CD4-positive, alpha-beta memory T cell (primary cell): ENCODE data around the gene FMOD. TPM values are rescaled to one million over a fixed set of nuclear protein-coding genes. Genes with fewer than 3 reads are reported as not detected.
"Not testable (repeated sequence)": the region's sequence is repeated elsewhere in the genome, so short reads cannot be mapped to it uniquely, and the experiment has no call there.

Source experiments
- CTCF ChIA-PET: fragments of 350-600 bp; sonication (Branson Sonifier 250); formaldehyde crosslinking; loops from one replicate; lab custom pipeline; 2021; ENCODE audit warnings: inconsistent platforms; ENCODE audit not compliant: partially characterized antibody; lab: Charles Lee
- POLR2A ChIA-PET: fragments of 350-600 bp; sonication (Branson Sonifier 250); formaldehyde crosslinking; loops from one replicate; lab custom pipeline; 2021; ENCODE audit not compliant: partially characterized antibody; lab: Charles Lee
- DNase-seq, 5 donors: peaks; one replicate each; pipeline versions ENCODE4 v3.0.0 to v3.0.0-alpha.2; 2020 to 2022; ENCODE audit warnings: mixed read lengths in 1 of 5
- H3K27ac ChIP-seq: one replicate; pipeline ENCODE4 v1.7.0; 2013; ENCODE audit warnings: low read depth, low read length
- H3K27me3 ChIP-seq: 2 replicates; pipeline ENCODE4 v1.7.0; 2013; ENCODE audit warnings: mild to moderate bottlenecking, low read length, moderate library complexity; ENCODE audit not compliant: insufficient read depth
- H3K36me3 ChIP-seq: 2 replicates; pipeline ENCODE4 v1.7.0; 2013; ENCODE audit warnings: mild to moderate bottlenecking, low read length, moderate library complexity; ENCODE audit not compliant: insufficient read depth
- H3K4me1 ChIP-seq: 2 replicates; pipeline ENCODE4 v1.7.0; 2013; ENCODE audit warnings: mild to moderate bottlenecking, low read length, moderate library complexity; ENCODE audit not compliant: insufficient read depth
- H3K4me3 ChIP-seq, 2 donors: one replicate each; pipeline ENCODE4 v1.7.0; 2013; ENCODE audit warnings: low read length in 2 of 2, mild to moderate bottlenecking in 1 of 2
- H3K9me3 ChIP-seq, 2 donors: one replicate each; pipeline ENCODE4 v1.7.0; 2013; ENCODE audit warnings: low read length in 2 of 2, control low read depth in 1 of 2; ENCODE audit not compliant: control insufficient read depth in 1 of 2
- H3K27ac Mint-ChIP-seq, 7 donors: one replicate each; pipeline ENCODE4 v1.8.0; 2020 to 2021; ENCODE audit warnings: mixed read lengths in 7 of 7, mild to moderate bottlenecking in 6 of 7, inconsistent platforms in 3 of 7, moderate library complexity in 3 of 7
- H3K27me3 Mint-ChIP-seq, 2 donors: one replicate each; pipeline ENCODE4 v1.8.0; 2020 to 2021; ENCODE audit warnings: mixed read lengths in 2 of 2
- H3K36me3 Mint-ChIP-seq, 2 donors: one replicate each; pipeline ENCODE4 v1.8.0; 2020 to 2021; ENCODE audit warnings: mixed read lengths in 2 of 2, inconsistent platforms in 1 of 2, mild to moderate bottlenecking in 1 of 2
- H3K4me1 Mint-ChIP-seq, 4 donors: one replicate each; pipeline ENCODE4 v1.8.0; 2020 to 2021; ENCODE audit warnings: mixed read lengths in 4 of 4, mild to moderate bottlenecking in 1 of 4
- H3K4me3 Mint-ChIP-seq, 8 donors: one replicate each; pipeline ENCODE4 v1.8.0; 2020 to 2021; ENCODE audit warnings: mixed read lengths in 8 of 8, mild to moderate bottlenecking in 7 of 8, moderate library complexity in 6 of 8, inconsistent platforms in 3 of 8
- H3K9me3 Mint-ChIP-seq, 8 donors: one replicate each; pipeline ENCODE4 v1.8.0; 2020 to 2021; ENCODE audit warnings: mixed read lengths in 8 of 8, mild to moderate bottlenecking in 5 of 8, inconsistent platforms in 3 of 8, moderate library complexity in 1 of 8
- intact Hi-C: fragments of 100-400 bp; cut with micrococcal nuclease; formaldehyde crosslinking; loops from one replicate; pipeline ENCODE4 v1.15.1; 2023
- polyA plus RNA-seq, 2 donors: library from polyadenylated mRNA; unstranded; fragments of 300-500 nt; fragmentation: Illumina TruSeq; gene quantifications; one replicate each; pipeline ENCODE4 v1.2.3, GENCODE V29; 2021
- total RNA-seq, 2 experiments: library from RNA; stranded (reverse); gene quantifications; one replicate each; pipeline ENCODE4 v1.2.3, GENCODE V29; 2021

FMOD gene
- total and polyA plus RNA-seq, 4 experiments from 2014 or later = not detected

- Mint-ChIP-seq H3K4me3 (peak overlapping the region; percentile 82 to 98 (median 91)), H3K9me3 (peaks cover 0 to 3% (median 0%) of the 10 kb centered on the region in 8 donors), H3K27me3 (no peaks in the 10 kb centered on the region), H3K36me3 (peaks cover 31 to 40% of the 10 kb centered on the region in 2 donors), H3K27ac (peak overlapping the region; percentile 97 to 100 (median 99)), H3K4me1 (peaks cover 41 to 78% (median 50%) of the 10 kb centered on the region in 4 donors)
- POLR2A ChIA-PET = interaction anchor here (0.6 to 14.1 kb wide), 6 partner anchors 12 to 33 kb away, joined by 3 to 1407 read pairs (median 238); no protein-coding TSS in a partner anchor
- peaks cover 43% of the 10 kb centered on the region for H3K4me1 ChIP-seq
- DNase-seq = no peak
- H3K36me3 ChIP-seq = peaks cover 26% of the 10 kb centered on the region
- CTCF ChIA-PET = interaction anchor here (4.1 to 10.1 kb wide), 5 partner anchors 15 to 35 kb away, joined by 58 to 271 read pairs (median 188); no protein-coding TSS in a partner anchor
- H3K27me3 ChIP-seq = no peaks in the 10 kb centered on the region
- peak overlapping the region; percentile 44 to 95 for H3K4me3 ChIP-seq
- intact Hi-C loops = no loop called here
- no peaks in the 10 kb centered on the region for H3K9me3 ChIP-seq
- H3K27ac ChIP-seq = peak overlapping the region; percentile 100
Observed at GRCh38 chr1:203304391-203304918, 46.5 kb downstream of the FMOD start.

DNA sequence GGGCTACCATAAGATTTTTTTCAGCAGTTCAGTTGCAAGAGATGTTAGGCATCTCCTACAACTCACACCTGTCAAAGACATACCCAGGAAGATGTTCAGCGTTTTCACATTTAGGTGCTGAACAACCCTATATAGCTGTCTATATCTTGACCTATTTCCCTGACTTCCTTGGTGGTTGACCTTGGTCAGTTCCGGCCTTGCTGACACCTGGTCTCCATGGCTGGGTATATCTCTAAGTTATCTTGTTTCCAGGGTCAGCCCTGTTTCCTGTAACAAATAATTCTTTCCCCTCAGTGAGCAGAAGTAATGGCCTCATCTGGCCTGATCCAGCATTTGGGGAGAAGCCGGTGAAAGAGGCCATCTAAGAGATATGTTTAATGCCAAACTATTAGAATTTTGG is 48.0 kb downstream of the FMOD start:
- no peak for DNase-seq
- peaks cover 28 to 67% (median 40%) of the 10 kb centered on the region in 4 donors for H3K4me1 Mint-ChIP-seq

GRCh38 chr1:203302456-203302855 is 48.5 kb downstream of the FMOD start:
- H3K4me1 ChIP-seq = peaks cover 23% of the 10 kb centered on the region
- Mint-ChIP-seq H3K27ac (peak overlapping the region in 6 of 7 donors; percentile 13 to 100 (median 98)), H3K9me3 (peaks cover 0 to 3% (median 0%) of the 10 kb centered on the region in 8 donors), H3K36me3 (peaks cover 11 to 21% of the 10 kb centered on the region in 2 donors), H3K4me1 (peaks cover 25 to 62% (median 37%) of the 10 kb centered on the region in 4 donors), H3K4me3 (peak overlapping the region in 1 of 8 donors; percentile 36), H3K27me3 (no peaks in the 10 kb centered on the region)
- H3K27me3 ChIP-seq = no peaks in the 10 kb centered on the region
- no peak overlapping the region for H3K27ac ChIP-seq
- intact Hi-C loops = no loop called here
- H3K36me3 ChIP-seq = peaks cover 6% of the 10 kb centered on the region
- CTCF ChIA-PET = no interaction called here
- H3K4me3 ChIP-seq = no peak overlapping the region
- no peak for DNase-seq
- POLR2A ChIA-PET = no interaction called here
- no peaks in the 10 kb centered on the region for H3K9me3 ChIP-seq

More for the DNA sequence above, 48.0 kb downstream of the FMOD start:
- ChIA-PET POLR2A (no interaction called here), CTCF (no interaction called here)
- H3K27me3 Mint-ChIP-seq = no peaks in the 10 kb centered on the region
- Histone ChIP-seq H3K36me3 (peaks cover 10% of the 10 kb centered on the region), H3K4me3 (no peak overlapping the region), H3K27ac (no peak overlapping the region), H3K4me1 (peaks cover 27% of the 10 kb centered on the region), H3K9me3 (no peaks in the 10 kb centered on the region), H3K27me3 (no peaks in the 10 kb centered on the region)
- H3K27ac Mint-ChIP-seq = peak overlapping the region in 5 of 7 donors; percentile 97 to 100 (median 99)
- intact Hi-C loops = no loop called here
- H3K36me3 Mint-ChIP-seq = peaks cover 15 to 25% of the 10 kb centered on the region in 2 donors
- H3K9me3 Mint-ChIP-seq = peaks cover 0 to 3% (median 0%) of the 10 kb centered on the region in 8 donors
- H3K4me3 Mint-ChIP-seq = peak overlapping the region in 1 of 8 donors; percentile 90

DNA sequence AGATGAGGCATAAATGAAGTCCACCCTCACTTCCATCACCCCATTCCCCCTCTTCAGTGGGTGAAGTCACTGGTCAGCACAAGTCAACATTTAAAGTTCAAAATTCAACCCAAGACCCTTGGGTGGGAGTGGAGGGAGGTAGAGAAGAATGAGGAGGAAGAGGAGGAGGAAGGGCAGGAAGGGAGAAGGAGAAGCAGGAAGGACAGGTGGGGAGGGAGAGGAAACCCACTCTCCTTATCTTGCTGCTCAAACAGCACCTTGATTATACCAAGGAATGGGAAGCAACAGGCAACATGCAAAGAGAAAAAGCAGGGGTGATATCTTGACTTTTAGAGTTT is 49.6 kb downstream of the FMOD start:
- Histone ChIP-seq H3K27me3 (no peaks in the 10 kb centered on the region), H3K9me3 (no peaks in the 10 kb centered on the region), H3K4me3 (no peak overlapping the region), H3K27ac (no peak overlapping the region), H3K4me1 (peaks cover 23% of the 10 kb centered on the region), H3K36me3 (no peaks in the 10 kb centered on the region)
- H3K4me1 Mint-ChIP-seq = peaks cover 23 to 51% (median 36%) of the 10 kb centered on the region in 4 donors
- ChIA-PET CTCF (interaction anchor here (0.6 to 1.1 kb wide), 2 partner anchors 34 to 36 kb away, joined by 3 read pairs; no protein-coding TSS in a partner anchor), POLR2A (interaction anchor here (0.6 to 1.8 kb wide), 2 partner anchors 19 to 23 kb away, joined by 4 to 5 read pairs; no protein-coding TSS in a partner anchor)
- H3K9me3 Mint-ChIP-seq = no peaks in the 10 kb centered on the region
- intact Hi-C loops = no loop called here
- peak overlapping the region in 4 of 7 donors; percentile 2 to 32 (median 23) for H3K27ac Mint-ChIP-seq
- no peak for DNase-seq
- H3K27me3 Mint-ChIP-seq = no peaks in the 10 kb centered on the region
- H3K4me3 Mint-ChIP-seq = no peak overlapping the region
- H3K36me3 Mint-ChIP-seq = peaks cover 0 to 9% of the 10 kb centered on the region in 2 donors

DNA sequence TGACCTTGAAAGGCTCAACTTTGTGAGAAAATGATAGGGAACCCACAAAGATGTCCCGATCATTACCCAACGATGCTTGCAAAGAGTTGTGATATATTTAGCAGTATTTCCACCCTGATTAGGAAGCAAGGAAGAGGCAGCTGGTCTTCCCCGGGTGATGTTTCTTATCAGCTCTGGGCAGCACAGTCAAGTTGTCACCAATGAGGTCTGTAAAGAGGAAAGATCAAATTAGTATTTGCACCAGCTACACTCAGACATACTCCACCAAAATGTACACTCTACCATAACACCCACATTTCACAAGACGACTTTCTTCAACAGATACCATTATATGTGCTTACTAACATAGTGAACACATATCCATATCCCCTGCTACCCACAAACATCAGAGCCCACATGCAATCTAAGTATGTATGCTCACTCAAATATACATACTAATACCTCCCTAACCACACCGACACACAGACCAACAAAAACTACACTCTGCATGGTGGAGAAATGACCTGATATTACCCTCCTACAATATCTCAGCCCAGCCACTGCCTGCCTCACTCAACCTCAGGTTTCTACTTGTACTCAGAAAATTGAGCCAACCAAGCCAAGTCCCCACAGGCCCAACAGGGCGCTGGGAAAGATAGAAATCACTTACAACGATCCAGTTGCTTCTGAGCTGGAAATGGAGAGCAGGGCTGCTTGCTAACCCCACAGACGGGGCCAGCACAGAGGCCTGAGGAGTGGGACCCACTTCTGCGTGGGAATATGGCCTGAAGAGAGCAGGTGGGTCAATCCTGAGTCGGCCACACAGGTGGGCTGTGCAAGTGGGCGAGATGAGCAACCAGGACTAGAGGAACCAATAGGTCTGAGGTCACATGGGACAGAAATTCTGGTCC is 50.2 kb downstream of the FMOD start:
- Histone ChIP-seq H3K4me1 (peaks cover 23% of the 10 kb centered on the region), H3K36me3 (no peaks in the 10 kb centered on the region), H3K27me3 (no peaks in the 10 kb centered on the region), H3K4me3 (no peak overlapping the region), H3K27ac (no peak overlapping the region), H3K9me3 (no peaks in the 10 kb centered on the region)
- Mint-ChIP-seq H3K27me3 (no peaks in the 10 kb centered on the region), H3K4me1 (peaks cover 23 to 51% (median 37%) of the 10 kb centered on the region in 4 donors), H3K36me3 (peaks cover 0 to 5% of the 10 kb centered on the region in 2 donors), H3K4me3 (no peak overlapping the region), H3K9me3 (no peaks in the 10 kb centered on the region), H3K27ac (peak overlapping the region in 6 of 7 donors; percentile 32 to 79 (median 46))
- ChIA-PET CTCF (interaction anchor here (0.6 to 2.3 kb wide), 4 partner anchors 13 to 37 kb away, joined by 3 to 6 read pairs (median 4); no protein-coding TSS in a partner anchor), POLR2A (interaction anchor here (1.0 to 3.4 kb wide), 4 partner anchors 20 to 38 kb away, joined by 3 to 26 read pairs (median 4); no protein-coding TSS in a partner anchor)
- intact Hi-C loops = no loop called here
- no peak for DNase-seq

- Mint-ChIP-seq H3K27ac (peak overlapping the region in 5 of 7 donors; percentile 30 to 76 (median 39)), H3K4me1 (peaks cover 22 to 45% (median 36%) of the 10 kb centered on the region in 4 donors)
- H3K27me3 Mint-ChIP-seq, H3K27ac ChIP-seq, DNase-seq, H3K36me3 ChIP-seq, H3K9me3 Mint-ChIP-seq, H3K9me3 ChIP-seq, intact Hi-C loops, H3K36me3 Mint-ChIP-seq, H3K4me3 Mint-ChIP-seq, H3K4me3 ChIP-seq, H3K27me3 ChIP-seq: not testable (repeated sequence)
- ChIA-PET POLR2A (interaction anchor here (1.0 to 3.4 kb wide), 7 partner anchors 8 to 38 kb away, joined by 3 to 26 read pairs (median 4); no protein-coding TSS in a partner anchor), CTCF (interaction anchor here (1.1 to 2.3 kb wide), 3 partner anchors 12 to 27 kb away, joined by 4 to 6 read pairs (median 4); no protein-coding TSS in a partner anchor)
- peaks cover 22% of the 10 kb centered on the region for H3K4me1 ChIP-seq
Observed at GRCh38 chr1:203299719-203300429, 51.0 kb downstream of the FMOD start.
